ENCODE measurements around the gene ZNF18. TPM values are rescaled to one million over a fixed set of nuclear protein-coding genes. Genes with fewer than 3 reads are reported as not detected.
A peak's percentile ranks its signal among the peaks of the same experiment; 100 is the strongest.

Gene ZNF18
- total and polyA plus RNA-seq, 4 donors = 4.0 to 10.2 (median 5.4) TPM

- WGBS, 2 donors = 64 to 69% methylated on average over 2 of the region's 2 CpGs
- no peak overlapping the region for H3K4me3 ChIP-seq
- DNase-seq = no peak
- H3K36me3 ChIP-seq (ENCODE audit: control insufficient read depth in 4 of 4, insufficient read depth in 4 of 4, low read length in 4 of 4) = no peaks in the 10 kb centered on the region
- no peak overlapping the region for H3K9ac ChIP-seq (ENCODE audit: insufficient read depth in 1 of 2, low read length in 2 of 2)
- ATAC-seq (ENCODE audit: insufficient read depth, low FRiP score) = no peak
- H3K4me1 ChIP-seq (ENCODE audit: control insufficient read depth in 5 of 5, insufficient read depth in 5 of 5, low read length in 5 of 5) = no peaks in the 10 kb centered on the region
- H3K27me3 ChIP-seq (ENCODE audit: control insufficient read depth in 3 of 3, insufficient read depth in 3 of 3, low read length in 2 of 3) = peaks cover 0 to 3% (median 0%) of the 10 kb centered on the region in 3 donors
- H3K9me3 ChIP-seq (ENCODE audit: control insufficient read depth in 4 of 4, insufficient read depth in 3 of 4, low read length in 3 of 4) = no peaks in the 10 kb centered on the region
- no peak for TF ChIP-seq CTCF (IDR thresholded peaks at IDR 0.05; ENCODE audit: control extremely low read depth, extremely low read depth)
- no peak overlapping the region for H3K27ac ChIP-seq (ENCODE audit: low read depth in 1 of 2, low read length in 1 of 2)
Observed at GRCh38 chr17:11940904-11941303, 56.4 kb downstream of the ZNF18 start.

GRCh38 chr17:11935734-11936406, 61.4 kb downstream of the ZNF18 start:
- no peaks in the 10 kb centered on the region for H3K9me3 ChIP-seq (ENCODE audit: control insufficient read depth in 4 of 4, insufficient read depth in 3 of 4, low read length in 3 of 4)
- DNase-seq = peak; percentile 68 to 77 (median 75)
- H3K4me3 ChIP-seq = no peak overlapping the region
- H3K4me1 ChIP-seq (ENCODE audit: control insufficient read depth in 5 of 5, insufficient read depth in 5 of 5, low read length in 5 of 5) = no peaks in the 10 kb centered on the region
- H3K36me3 ChIP-seq (ENCODE audit: control insufficient read depth in 4 of 4, insufficient read depth in 4 of 4, low read length in 4 of 4) = no peaks in the 10 kb centered on the region
- WGBS, 2 donors = 44 to 46% methylated on average over 14 of the region's 14 CpGs
- TF ChIP-seq CTCF (IDR thresholded peaks at IDR 0.05; ENCODE audit: control extremely low read depth, extremely low read depth) = peak; percentile 71
- ATAC-seq (ENCODE audit: insufficient read depth, low FRiP score) = no peak
- H3K27ac ChIP-seq (ENCODE audit: low read depth in 1 of 2, low read length in 1 of 2) = no peak overlapping the region
- H3K9ac ChIP-seq (ENCODE audit: insufficient read depth in 1 of 2, low read length in 2 of 2) = no peak overlapping the region
- H3K27me3 ChIP-seq (ENCODE audit: control insufficient read depth in 3 of 3, insufficient read depth in 3 of 3, low read length in 2 of 3) = peaks cover 0 to 3% (median 0%) of the 10 kb centered on the region in 3 donors

GRCh38 chr17:11932337-11932898, 64.9 kb downstream of the ZNF18 start:
- DNase-seq = no peak
- peaks cover 0 to 1% (median 0%) of the 10 kb centered on the region in 5 donors for H3K4me1 ChIP-seq (ENCODE audit: control insufficient read depth in 5 of 5, insufficient read depth in 5 of 5, low read length in 5 of 5)
- H3K27ac ChIP-seq (ENCODE audit: low read depth in 1 of 2, low read length in 1 of 2) = no peak overlapping the region
- no peak for TF ChIP-seq CTCF (IDR thresholded peaks at IDR 0.05; ENCODE audit: control extremely low read depth, extremely low read depth)
- H3K9me3 ChIP-seq (ENCODE audit: control insufficient read depth in 4 of 4, insufficient read depth in 3 of 4, low read length in 3 of 4) = peaks cover 0 to 2% (median 0%) of the 10 kb centered on the region in 4 donors
- no peak overlapping the region for H3K9ac ChIP-seq (ENCODE audit: insufficient read depth in 1 of 2, low read length in 2 of 2)
- WGBS, 2 donors = 92 to 94% methylated on average over 10 of the region's 10 CpGs
- no peak overlapping the region for H3K4me3 ChIP-seq
- no peaks in the 10 kb centered on the region for H3K27me3 ChIP-seq (ENCODE audit: control insufficient read depth in 3 of 3, insufficient read depth in 3 of 3, low read length in 2 of 3)
- ATAC-seq (ENCODE audit: insufficient read depth, low FRiP score) = no peak
- no peaks in the 10 kb centered on the region for H3K36me3 ChIP-seq (ENCODE audit: control insufficient read depth in 4 of 4, insufficient read depth in 4 of 4, low read length in 4 of 4)

Measured in lung (tissue), 12 donors.